Measurements from ENCODE around the gene CPB2. TPM values are rescaled to one million over a fixed set of nuclear protein-coding genes. Genes with fewer than 3 reads are reported as not detected.

Gene CPB2
- total and polyA plus RNA-seq, 7 donors: not detected

GRCh38 chr13:46040763-46041162 is 64.1 kb downstream of the CPB2 start:
- WGBS, 3 donors: 91 to 96% (median 92%) methylated on average over 2 of the region's 2 CpGs
- ATAC-seq (no peak), DNase-seq (no peak)
- Histone ChIP-seq H3K4me1 (no peaks in the 10 kb centered on the region), H3K4me3 (no peak overlapping the region), H3K9me3 (no peaks in the 10 kb centered on the region), H3K27me3 (ENCODE audit: insufficient read depth in 3 of 3, low read length in 2 of 3) (no peaks in the 10 kb centered on the region), H3K36me3 (ENCODE audit: insufficient read depth in 1 of 2, low read depth in 1 of 2) (peaks cover 3 to 41% of the 10 kb centered on the region in 2 donors), H3K27ac (no peak overlapping the region)
- intact Hi-C loops (cut with DNase I): no loop called here
- TF ChIP-seq CTCF (IDR thresholded peaks at IDR 0.05): no peak

GRCh38 chr13:46039411-46040182 is 65.2 kb downstream of the CPB2 start:
- ATAC-seq (no peak), DNase-seq (no peak)
- intact Hi-C loops (cut with DNase I): no loop called here
- Histone ChIP-seq H3K9me3 (no peaks in the 10 kb centered on the region), H3K27ac (no peak overlapping the region), H3K4me1 (no peaks in the 10 kb centered on the region), H3K27me3 (ENCODE audit: insufficient read depth in 3 of 3, low read length in 2 of 3) (no peaks in the 10 kb centered on the region), H3K4me3 (no peak overlapping the region), H3K36me3 (ENCODE audit: insufficient read depth in 1 of 2, low read depth in 1 of 2) (peaks cover 3 to 44% of the 10 kb centered on the region in 2 donors)
- 95 to 98% (median 97%) methylated on average over 6 of the region's 6 CpGs for WGBS, 3 donors
- TF ChIP-seq CTCF (IDR thresholded peaks at IDR 0.05): no peak

- 97 to 100% (median 99%) methylated on average over 4 of the region's 4 CpGs for WGBS, 3 donors
- H3K9me3 ChIP-seq: no peaks in the 10 kb centered on the region
- peaks cover 3 to 48% of the 10 kb centered on the region in 2 donors for H3K36me3 ChIP-seq (ENCODE audit: insufficient read depth in 1 of 2, low read depth in 1 of 2)
- intact Hi-C loops (cut with DNase I): no loop called here
- ATAC-seq (no peak), DNase-seq (no peak)
- no peak overlapping the region for H3K27ac ChIP-seq
- no peaks in the 10 kb centered on the region for H3K4me1 ChIP-seq
- no peak for TF ChIP-seq CTCF (IDR thresholded peaks at IDR 0.05)
- no peak overlapping the region for H3K4me3 ChIP-seq
- no peaks in the 10 kb centered on the region for H3K27me3 ChIP-seq (ENCODE audit: insufficient read depth in 3 of 3, low read length in 2 of 3)
Measured at GRCh38 chr13:46038296-46038695, 66.5 kb downstream of the CPB2 start.

- H3K27ac ChIP-seq: no peak overlapping the region
- H3K27me3 ChIP-seq (ENCODE audit: insufficient read depth in 3 of 3, low read length in 2 of 3): no peaks in the 10 kb centered on the region
- H3K4me1 ChIP-seq: no peaks in the 10 kb centered on the region
- no peak for TF ChIP-seq CTCF (IDR thresholded peaks at IDR 0.05)
- DNase-seq (no peak), ATAC-seq (no peak)
- 91 to 98% (median 96%) methylated on average over 2 of the region's 2 CpGs for WGBS, 3 donors
- no peaks in the 10 kb centered on the region for H3K9me3 ChIP-seq
- intact Hi-C loops (cut with DNase I): no loop called here
- H3K36me3 ChIP-seq (ENCODE audit: insufficient read depth in 1 of 2, low read depth in 1 of 2): peaks cover 3 to 28% of the 10 kb centered on the region in 2 donors
- no peak overlapping the region for H3K4me3 ChIP-seq
Measured at GRCh38 chr13:46035066-46035465, 69.8 kb downstream of the CPB2 start.

GRCh38 chr13:46032341-46032740 is 72.5 kb downstream of the CPB2 start:
- DNase-seq (no peak), ATAC-seq (no peak)
- H3K36me3 ChIP-seq (ENCODE audit: insufficient read depth in 1 of 2, low read depth in 1 of 2): peaks cover 0 to 8% of the 10 kb centered on the region in 2 donors
- no peaks in the 10 kb centered on the region for H3K27me3 ChIP-seq (ENCODE audit: insufficient read depth in 3 of 3, low read length in 2 of 3)
- TF ChIP-seq CTCF (IDR thresholded peaks at IDR 0.05): no peak
- H3K27ac ChIP-seq: no peak overlapping the region
- H3K4me1 ChIP-seq: no peaks in the 10 kb centered on the region
- H3K9me3 ChIP-seq: no peaks in the 10 kb centered on the region
- no peak overlapping the region for H3K4me3 ChIP-seq
- intact Hi-C loops (cut with DNase I): no loop called here
